SK-N-MC (cell line): ENCODE data around the gene TMEM161B.

Source experiments
- EZH2 ChIP-seq: fragments of 200-600 bp; sonication (generic); IDR thresholded peaks from one replicate; pipeline ENCODE4 v1.6.1; 2017; ENCODE audit warnings: antibody characterized with exemption
- FOXP2 ChIP-seq: optimal IDR thresholded peaks from 2 replicates; pipeline ENCODE3; 2011; ENCODE audit warnings: mild to moderate bottlenecking, moderate library complexity; ENCODE audit not compliant: insufficient read depth; ENCODE audit errors: extremely low read length, control extremely low read depth
- POLR2AphosphoS5 ChIP-seq: IDR thresholded peaks from 2 replicates; pipeline ENCODE4 v1.6.1; 2012; ENCODE audit warnings: mild to moderate bottlenecking, low read depth, low read length, borderline replicate concordance

- TF ChIP-seq POLR2AphosphoS5 (no peak), EZH2 (no peak), FOXP2 (no peak)
These were observed 74.7 kb downstream of the TMEM161B start for GRCh38 chr5:88193896-88194295.
